COLO668 (cell line): ENCODE data around the gene RNF215.
"Not testable (repeated sequence)": the region's sequence is repeated elsewhere in the genome, so short reads cannot be mapped to it uniquely, and the experiment has no call there.

Experiments
- DNase-seq: peaks from one replicate; lab custom pipeline; 2025; ENCODE audit not compliant: unreplicated experiment; lab: John Stamatoyannopoulos, UW

The RNF215 gene

GRCh38 chr22:30421695-30422480 lies 34.7 kb upstream of the RNF215 start:
- no peak for DNase-seq

GRCh38 chr22:30420347-30421125 lies 33.3 kb upstream of the RNF215 start:
- DNase-seq, result no peak

- no peak for DNase-seq
Observed at GRCh38 chr22:30416837-30417236, 29.6 kb upstream of the RNF215 start.

- no peak for DNase-seq
Observed at GRCh38 chr22:30416403-30416802, 29.2 kb upstream of the RNF215 start.

GRCh38 chr22:30414525-30415047 lies 27.4 kb upstream of the RNF215 start:
- no peak for DNase-seq

- no peak for DNase-seq
Observed at GRCh38 chr22:30413745-30414524, 26.7 kb upstream of the RNF215 start.

- no peak for DNase-seq
Observed at GRCh38 chr22:30413001-30413400, 25.8 kb upstream of the RNF215 start.

GRCh38 chr22:30411780-30412179 lies 24.6 kb upstream of the RNF215 start:
- no peak for DNase-seq

- DNase-seq, result no peak
Observed at GRCh38 chr22:30408388-30409102, 21.3 kb upstream of the RNF215 start.

- no peak for DNase-seq
Observed at GRCh38 chr22:30406400-30406799, 19.2 kb upstream of the RNF215 start.

GRCh38 chr22:30405731-30406130 lies 18.5 kb upstream of the RNF215 start:
- DNase-seq, result no peak

GRCh38 chr22:30404307-30404706 lies 17.1 kb upstream of the RNF215 start:
- DNase-seq, result no peak

- not testable (repeated sequence) for DNase-seq
Observed at GRCh38 chr22:30402766-30403104, 15.5 kb upstream of the RNF215 start.

GRCh38 chr22:30402028-30402765 lies 15.0 kb upstream of the RNF215 start:
- no peak for DNase-seq

- DNase-seq, result not testable (repeated sequence)
Observed at GRCh38 chr22:30401024-30401423, 13.8 kb upstream of the RNF215 start.

- DNase-seq, result no peak
Observed at GRCh38 chr22:30400159-30400558, 12.9 kb upstream of the RNF215 start.

- no peak for DNase-seq
Observed at GRCh38 chr22:30399718-30400117, 12.5 kb upstream of the RNF215 start.

GRCh38 chr22:30398685-30399680 lies 11.8 kb upstream of the RNF215 start:
- DNase-seq, result no peak
